Esophagus muscularis mucosa (tissue), 4 donors: ENCODE measurements around the gene FCHSD1. TPM values are rescaled to one million over a fixed set of nuclear protein-coding genes. Genes with fewer than 3 reads are reported as not detected.

Experiments used
- DNase-seq: peaks from one replicate; pipeline ENCODE4 v3.0.0-alpha.2; 2017; ENCODE audit errors: extremely low spot score
- H3K27ac ChIP-seq, 4 donors: fragments of 200-600 bp; sonication (generic); replicated peaks in 1 of 4; 1 replicate in 3 of 4; 2 replicates in 1 of 4; pipeline ENCODE4 v1.5.1; 2016 to 2019; ENCODE audit warnings: mild to moderate bottlenecking in 1 of 4
- H3K27me3 ChIP-seq, 4 donors: fragments of 200-600 bp; sonication (generic); one replicate each; pipeline versions ENCODE4 v1.5.1 to v1.6.0; 2016 to 2019
- H3K36me3 ChIP-seq, 4 donors: fragments of 200-600 bp; sonication (generic); one replicate each; pipeline ENCODE4 v1.5.1; 2016 to 2019
- H3K4me1 ChIP-seq, 4 donors: fragments of 200-600 bp; sonication (generic); one replicate each; pipeline ENCODE4 v1.5.1; 2016 to 2019
- H3K4me3 ChIP-seq, 4 donors: fragments of 200-600 bp; sonication (generic); 1 replicate in 2 of 4; 2 replicates in 2 of 4; pipeline ENCODE4 v1.5.1; 2016 to 2019; ENCODE audit warnings: mild to moderate bottlenecking in 4 of 4, moderate library complexity in 1 of 4
- H3K9me3 ChIP-seq, 4 donors: fragments of 200-600 bp; sonication (generic); 1 replicate in 3 of 4; 2 replicates in 1 of 4; pipeline ENCODE4 v1.5.1; 2016 to 2019
- CTCF ChIP-seq, 3 experiments: fragments of 200-600 bp in 2 of 3; fragments of 450-650 bp in 1 of 3; sonication (generic) in 2 of 3; IDR thresholded peaks; one replicate each; pipeline ENCODE4 v1.5.1; 2017 to 2019; ENCODE audit warnings: antibody characterized with exemption in 3 of 3, mild to moderate bottlenecking in 2 of 3, moderate library complexity in 1 of 3
- EP300 ChIP-seq: sonication (generic); formaldehyde crosslinking; IDR thresholded peaks from one replicate; pipeline ENCODE4 v1.6.1; 2017; ENCODE audit warnings: antibody characterized with exemption
- POLR2A ChIP-seq: fragments of 450-650 bp; IDR thresholded peaks from one replicate; pipeline ENCODE4 v1.6.1; 2017; ENCODE audit warnings: antibody characterized with exemption, moderate library complexity, mild to moderate bottlenecking, low read depth
- POLR2AphosphoS5 ChIP-seq, 2 donors: sonication (generic); formaldehyde crosslinking; IDR thresholded peaks; one replicate each; pipeline ENCODE4 v1.6.1; 2017; ENCODE audit warnings: antibody characterized with exemption in 2 of 2
- WGBS: methylation state at CpG from one replicate; pipeline ENCODE4 v1.1.5; 2018; 5-methylcytosine and 5-hydroxymethylcytosine counted together
- intact Hi-C: fragments of 100-400 bp; cut with DNase I; formaldehyde crosslinking; loops from one replicate; pipeline ENCODE4 v1.15.1; 2023
- total RNA-seq, 4 donors: library from RNA; depleted of rRNA; stranded (reverse); fragments of >200 nt; gene quantifications; one replicate each; pipeline versions ENCODE4 v1.1.0 to v1.2.1, GENCODE V29; 2016

The FCHSD1 gene
- total RNA-seq, 4 donors from 2014 or later: 10.4 to 21.8 (median 12.9) TPM

GRCh38 chr5:141641634-141642267 lies 9.5 kb downstream of the FCHSD1 start:
- no peak for TF ChIP-seq EP300
- TF ChIP-seq POLR2AphosphoS5 (IDR thresholded peaks at IDR 0.05): no peak
- no peak for TF ChIP-seq POLR2A
- TF ChIP-seq CTCF (IDR thresholded peaks at IDR 0.05): no peak
- DNase-seq: no peak
- 79% methylated on average over 2 of the region's 2 CpGs for WGBS
- peaks cover 9 to 60% (median 25%) of the 10 kb centered on the region in 4 donors for H3K36me3 ChIP-seq
- intact Hi-C loops: no loop called here
- H3K27ac ChIP-seq: no peak overlapping the region
- H3K4me3 ChIP-seq: no peak overlapping the region
- H3K9me3 ChIP-seq: no peaks in the 10 kb centered on the region
- H3K27me3 ChIP-seq: peaks cover 0 to 9% (median 0%) of the 10 kb centered on the region in 4 donors
- peaks cover 12 to 16% (median 13%) of the 10 kb centered on the region in 4 donors for H3K4me1 ChIP-seq

GRCh38 chr5:141640698-141641097 lies 10.5 kb downstream of the FCHSD1 start:
- TF ChIP-seq POLR2AphosphoS5 (IDR thresholded peaks at IDR 0.05): no peak
- no peak for TF ChIP-seq EP300
- TF ChIP-seq CTCF (IDR thresholded peaks at IDR 0.05): no peak
- no peak for TF ChIP-seq POLR2A
- no peak for DNase-seq
- H3K4me1 ChIP-seq: peaks cover 18 to 21% (median 19%) of the 10 kb centered on the region in 4 donors
- peaks cover 9 to 50% (median 20%) of the 10 kb centered on the region in 4 donors for H3K36me3 ChIP-seq
- 83% methylated on average over 8 of the region's 9 CpGs for WGBS
- intact Hi-C loops: no loop called here
- H3K9me3 ChIP-seq: peaks cover 0 to 3% (median 0%) of the 10 kb centered on the region in 4 donors
- H3K27me3 ChIP-seq: peaks cover 0 to 9% (median 0%) of the 10 kb centered on the region in 4 donors
- H3K27ac ChIP-seq: no peak overlapping the region
- no peak overlapping the region for H3K4me3 ChIP-seq

GRCh38 chr5:141640051-141640415 lies 11.2 kb downstream of the FCHSD1 start:
- Histone ChIP-seq H3K4me1 (peaks cover 24 to 27% (median 26%) of the 10 kb centered on the region in 4 donors), H3K27me3 (peaks cover 0 to 9% (median 0%) of the 10 kb centered on the region in 4 donors), H3K4me3 (no peak overlapping the region), H3K27ac (no peak overlapping the region), H3K36me3 (peaks cover 9 to 43% (median 17%) of the 10 kb centered on the region in 4 donors), H3K9me3 (peaks cover 0 to 3% (median 0%) of the 10 kb centered on the region in 4 donors)
- WGBS: no CpG with 5 or more reads among the region's 3 CpGs
- TF ChIP-seq POLR2A (no peak), CTCF (IDR thresholded peaks at IDR 0.05) (no peak), POLR2AphosphoS5 (IDR thresholded peaks at IDR 0.05) (no peak), EP300 (no peak)
- intact Hi-C loops: no loop called here
- DNase-seq: no peak

GRCh38 chr5:141639357-141640050 lies 11.7 kb downstream of the FCHSD1 start:
- Histone ChIP-seq H3K9me3 (peaks cover 0 to 3% (median 0%) of the 10 kb centered on the region in 4 donors), H3K27me3 (peaks cover 0 to 9% (median 0%) of the 10 kb centered on the region in 4 donors), H3K36me3 (peaks cover 7 to 41% (median 13%) of the 10 kb centered on the region in 4 donors), H3K4me1 (peaks cover 28 to 33% (median 31%) of the 10 kb centered on the region in 4 donors), H3K27ac (no peak overlapping the region), H3K4me3 (no peak overlapping the region)
- DNase-seq: no peak
- no peak for TF ChIP-seq POLR2AphosphoS5 (IDR thresholded peaks at IDR 0.05)
- 83% methylated on average over 8 of the region's 12 CpGs for WGBS
- intact Hi-C loops: no loop called here

GRCh38 chr5:141638771-141639170 lies 12.4 kb downstream of the FCHSD1 start:
- TF ChIP-seq EP300: no peak
- TF ChIP-seq CTCF (IDR thresholded peaks at IDR 0.05): no peak
- TF ChIP-seq POLR2AphosphoS5 (IDR thresholded peaks at IDR 0.05): no peak
- no peak for TF ChIP-seq POLR2A
- Histone ChIP-seq H3K36me3 (peaks cover 0 to 34% (median 6%) of the 10 kb centered on the region in 4 donors), H3K9me3 (peaks cover 0 to 3% (median 0%) of the 10 kb centered on the region in 4 donors), H3K27ac (no peak overlapping the region), H3K27me3 (peaks cover 0 to 9% (median 0%) of the 10 kb centered on the region in 4 donors), H3K4me1 (peaks cover 28 to 38% (median 35%) of the 10 kb centered on the region in 4 donors), H3K4me3 (no peak overlapping the region)
- 97% methylated on average over 2 of the region's 2 CpGs for WGBS
- DNase-seq: no peak
- intact Hi-C loops: no loop called here
